HepG2 (cell line): ENCODE measurements around the gene RTBDN. TPM values are rescaled to one million over a fixed set of nuclear protein-coding genes. Genes with fewer than 3 reads are reported as not detected.

Source experiments
- ARID2 ChIP-seq: sonication (generic); formaldehyde crosslinking; IDR thresholded peaks from 2 replicates; pipeline ENCODE4 v1.8.1; 2022; ENCODE audit warnings: mild to moderate bottlenecking, missing genetic modification reagents, borderline replicate concordance
- EEA1 ChIP-seq: sonication (generic); formaldehyde crosslinking; IDR thresholded peaks from 2 replicates; pipeline ENCODE4 v1.5.1; 2020; ENCODE audit warnings: mild to moderate bottlenecking, missing genetic modification reagents, borderline replicate concordance
- FOXP1 ChIP-seq, 2 experiments: fragments of 450-650 bp in 1 of 2; IDR thresholded peaks; 2 replicates each; pipeline ENCODE4 v1.6.1; 2017 to 2018; ENCODE audit warnings: antibody characterized with exemption in 1 of 2
- GMEB2 ChIP-seq: IDR thresholded peaks from 2 replicates; pipeline ENCODE4 v1.6.1; 2016; ENCODE audit warnings: missing biosample characterization, missing genetic modification reagents, low read depth
- HMGA1 ChIP-seq: sonication (generic); formaldehyde crosslinking; conservative IDR thresholded peaks from 2 replicates; pipeline ENCODE4 v1.4.0; 2020; ENCODE audit warnings: missing genetic modification reagents
- HNRNPH1 ChIP-seq: fragments of 200-400 bp; formaldehyde crosslinking; optimal IDR thresholded peaks from 2 replicates; pipeline ENCODE3; 2017; ENCODE audit warnings: mild to moderate bottlenecking, low read depth, low read length
- KAT7 ChIP-seq: IDR thresholded peaks from 2 replicates; pipeline ENCODE4 v1.6.1; 2018; ENCODE audit warnings: borderline replicate concordance, missing compliant biosample characterization
- KDM1A ChIP-seq: IDR thresholded peaks from 2 replicates; pipeline ENCODE4 v1.6.1; 2016; ENCODE audit warnings: missing compliant biosample characterization
- MAFF ChIP-seq: IDR thresholded peaks from 2 replicates; pipeline ENCODE4 v1.6.1; 2011; ENCODE audit warnings: low read depth, low read length, improper control_type of control experiment
- NBN ChIP-seq: fragments of 450-650 bp; conservative IDR thresholded peaks from 2 replicates; pipeline ENCODE4 v1.6.1; 2017
- PCBP1 ChIP-seq: fragments of 200-400 bp; formaldehyde crosslinking; IDR thresholded peaks from 2 replicates; pipeline ENCODE4 v1.6.1; 2017; ENCODE audit warnings: mild to moderate bottlenecking, low read depth, low read length, borderline replicate concordance
- PRDM4 ChIP-seq: sonication (generic); formaldehyde crosslinking; IDR thresholded peaks from 2 replicates; pipeline ENCODE4 v1.9.0; 2021; ENCODE audit warnings: missing genetic modification reagents, borderline replicate concordance
- RCOR2 ChIP-seq: IDR thresholded peaks from 2 replicates; pipeline ENCODE4 v1.6.1; 2016; ENCODE audit warnings: missing biosample characterization, missing genetic modification reagents
- ZC3H4 ChIP-seq: sonication (generic); formaldehyde crosslinking; IDR thresholded peaks from 2 replicates; pipeline ENCODE4 v1.4.0; 2020; ENCODE audit warnings: missing genetic modification reagents, borderline replicate concordance
- ZNF12 ChIP-seq: sonication (generic); formaldehyde crosslinking; IDR thresholded peaks from 2 replicates; pipeline ENCODE4 v1.5.0; 2020; ENCODE audit warnings: missing genetic modification reagents
- ZNF180 ChIP-seq: sonication (generic); formaldehyde crosslinking; IDR thresholded peaks from 2 replicates; pipeline ENCODE4 v1.4.0; 2020; ENCODE audit warnings: low read depth, missing genetic modification reagents, borderline replicate concordance
- ZNF234 ChIP-seq: sonication (generic); formaldehyde crosslinking; conservative IDR thresholded peaks from 2 replicates; pipeline ENCODE4 v1.5.1; 2020; ENCODE audit warnings: mild to moderate bottlenecking, missing genetic modification reagents
- ZNF367 ChIP-seq: sonication (generic); formaldehyde crosslinking; IDR thresholded peaks from 2 replicates; pipeline ENCODE4 v1.4.0; 2020; ENCODE audit warnings: missing genetic modification reagents, borderline replicate concordance
- ZNF530 ChIP-seq: sonication (generic); formaldehyde crosslinking; IDR thresholded peaks from 2 replicates; pipeline ENCODE4 v1.5.0; 2020; ENCODE audit warnings: low read depth, mild to moderate bottlenecking, missing genetic modification reagents
- ZNF672 ChIP-seq: sonication (generic); formaldehyde crosslinking; IDR thresholded peaks from 2 replicates; pipeline ENCODE4 v1.8.1; 2022; ENCODE audit warnings: missing genetic modification reagents
- ZNF674 ChIP-seq: sonication (generic); formaldehyde crosslinking; IDR thresholded peaks from 2 replicates; pipeline ENCODE4 v1.5.0; 2020; ENCODE audit warnings: low read depth, mild to moderate bottlenecking, missing genetic modification reagents
- polyA plus RNA-seq, 8 experiments: library from polyadenylated mRNA; depleted of rRNA in 3 of 8; stranded (reverse) in 7 of 8; unstranded in 1 of 8; fragments of >200 nt; fragmentation: Illumina TruSeq in 4 of 8; extraction: Trizol in 4 of 8; gene quantifications; 2 replicates each; pipeline versions ENCODE4 v1.2.1 to v1.2.3, GENCODE V29; 2011 to 2016; ENCODE audit warnings: low read depth in 4 of 8, missing spikeins in 1 of 8, mixed read lengths in 1 of 8; ENCODE audit not compliant: insufficient read depth in 1 of 8
- total RNA-seq, 5 experiments: library from RNA; depleted of rRNA; stranded (reverse); fragments of >200 nt; fragmentation: Illumina TruSeq; extraction: Trizol; gene quantifications; 2 replicates each; pipeline ENCODE4 v1.2.3, GENCODE V29; 2016; ENCODE audit warnings: low read depth in 1 of 5
- TF ChIP-seq, protein P1 (sequence below): sonication (generic); formaldehyde crosslinking; IDR thresholded peaks from 2 replicates; pipeline ENCODE4 v1.9.0; 2022; ENCODE audit warnings: low read depth, missing genetic modification reagents
- TF ChIP-seq, protein P2 (sequence below): sonication (generic); formaldehyde crosslinking; IDR thresholded peaks from 2 replicates; pipeline ENCODE4 v1.4.0; 2020; ENCODE audit warnings: low read depth, mild to moderate bottlenecking, missing genetic modification reagents

RTBDN gene
- total and polyA plus RNA-seq, 2 of the 13 experiments (the other 11 are each of a cell fraction or from before 2014, with no cell fraction given), result 0.27 to 0.48 TPM

DNA sequence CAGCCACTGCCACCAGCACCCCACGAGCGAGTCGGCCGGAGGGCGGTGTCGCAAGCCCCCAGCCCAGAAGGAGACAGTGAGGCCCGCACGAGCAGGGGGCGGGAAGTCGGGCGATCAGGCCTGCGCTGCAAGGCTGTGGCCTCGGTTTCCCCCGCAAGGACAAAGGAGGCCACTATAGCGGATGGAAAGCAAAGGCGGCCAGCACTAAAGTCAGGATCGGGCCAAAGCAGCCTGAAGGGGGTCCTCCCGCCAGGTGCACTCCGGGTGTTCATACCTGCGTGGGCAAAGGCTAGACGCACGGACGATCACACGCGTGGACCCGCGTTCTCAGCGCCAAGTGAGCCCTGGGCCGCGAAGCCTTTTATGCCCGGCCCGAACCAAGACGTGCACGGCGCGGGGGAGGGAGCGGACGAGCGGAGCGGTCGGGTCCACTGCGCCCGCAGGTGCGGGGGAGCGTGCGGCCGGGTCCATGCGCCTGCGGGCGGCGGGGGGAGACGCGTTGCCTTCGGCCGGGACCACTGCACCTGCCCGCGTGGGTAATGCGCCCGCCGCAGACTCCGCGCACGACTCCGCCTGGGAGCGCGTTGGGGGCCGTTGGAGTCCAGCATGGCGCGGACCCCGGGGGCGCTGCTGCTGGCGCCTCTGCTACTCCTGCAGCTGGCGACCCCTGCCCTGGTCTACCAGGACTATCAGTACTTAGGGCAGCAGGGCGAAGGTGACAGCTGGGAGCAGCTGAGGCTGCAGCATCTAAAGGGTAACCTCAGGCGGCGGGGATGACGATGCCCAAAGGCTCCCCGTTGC, 32.7 kb downstream of the RTBDN start, which contains the start of the genes PRDX2 and THSD8 (continued):
- TF ChIP-seq ZNF672 (CRISPR knock-in tag) (peak; percentile 59; the same call in 1 of the 2 replicates), HNRNPH1 (no peak), ZNF674 (no peak), ZNF367 (CRISPR knock-in tag) (no peak; the same call in 1 of the 2 replicates), ZC3H4 (CRISPR knock-in tag) (no peak), KAT7 (CRISPR knock-in tag) (peak; percentile 91; the same call in 1 of the 2 replicates), KDM1A (CRISPR knock-in tag) (no peak), NBN (no peak), ZNF234 (CRISPR knock-in tag) (no peak), MAFF (no peak), ZNF530 (CRISPR knock-in tag) (no peak), GMEB2 (CRISPR knock-in tag) (peak; percentile 56; the same call in 1 of the 2 replicates), FOXP1 (IDR thresholded peaks at IDR 0.05) (no peak), FOXP1 (CRISPR knock-in tag; IDR thresholded peaks at IDR 0.05) (0 out of 2 replicates have a peak, but pooled peaks have one; percentile 26), HMGA1 (CRISPR knock-in tag) (no peak), RCOR2 (CRISPR knock-in tag) (no peak), EEA1 (CRISPR knock-in tag) (0 out of 2 replicates have a peak, but pooled peaks have one; percentile 86), ARID2 (CRISPR knock-in tag) (no peak; the same call in 1 of the 2 replicates), PRDM4 (CRISPR knock-in tag) (no peak), PCBP1 (0 out of 2 replicates have a peak, but pooled peaks have one; percentile 56), ZNF12 (CRISPR knock-in tag) (peak; percentile 32; the same call in 1 of the 2 replicates), ZNF180 (CRISPR knock-in tag) (no peak)
- TF ChIP-seq, protein P1, sequence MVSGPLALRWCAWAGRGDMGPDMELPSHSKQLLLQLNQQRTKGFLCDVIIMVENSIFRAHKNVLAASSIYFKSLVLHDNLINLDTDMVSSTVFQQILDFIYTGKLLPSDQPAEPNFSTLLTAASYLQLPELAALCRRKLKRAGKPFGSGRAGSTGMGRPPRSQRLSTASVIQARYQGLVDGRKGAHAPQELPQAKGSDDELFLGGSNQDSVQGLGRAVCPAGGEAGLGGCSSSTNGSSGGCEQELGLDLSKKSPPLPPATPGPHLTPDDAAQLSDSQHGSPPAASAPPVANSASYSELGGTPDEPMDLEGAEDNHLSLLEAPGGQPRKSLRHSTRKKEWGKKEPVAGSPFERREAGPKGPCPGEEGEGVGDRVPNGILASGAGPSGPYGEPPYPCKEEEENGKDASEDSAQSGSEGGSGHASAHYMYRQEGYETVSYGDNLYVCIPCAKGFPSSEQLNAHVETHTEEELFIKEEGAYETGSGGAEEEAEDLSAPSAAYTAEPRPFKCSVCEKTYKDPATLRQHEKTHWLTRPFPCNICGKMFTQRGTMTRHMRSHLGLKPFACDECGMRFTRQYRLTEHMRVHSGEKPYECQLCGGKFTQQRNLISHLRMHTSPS (CRISPR knock-in tag), result no peak
- TF ChIP-seq, protein P2, sequence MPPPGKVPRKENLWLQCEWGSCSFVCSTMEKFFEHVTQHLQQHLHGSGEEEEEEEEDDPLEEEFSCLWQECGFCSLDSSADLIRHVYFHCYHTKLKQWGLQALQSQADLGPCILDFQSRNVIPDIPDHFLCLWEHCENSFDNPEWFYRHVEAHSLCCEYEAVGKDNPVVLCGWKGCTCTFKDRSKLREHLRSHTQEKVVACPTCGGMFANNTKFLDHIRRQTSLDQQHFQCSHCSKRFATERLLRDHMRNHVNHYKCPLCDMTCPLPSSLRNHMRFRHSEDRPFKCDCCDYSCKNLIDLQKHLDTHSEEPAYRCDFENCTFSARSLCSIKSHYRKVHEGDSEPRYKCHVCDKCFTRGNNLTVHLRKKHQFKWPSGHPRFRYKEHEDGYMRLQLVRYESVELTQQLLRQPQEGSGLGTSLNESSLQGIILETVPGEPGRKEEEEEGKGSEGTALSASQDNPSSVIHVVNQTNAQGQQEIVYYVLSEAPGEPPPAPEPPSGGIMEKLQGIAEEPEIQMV, result peak; percentile 65
